CD4-positive, alpha-beta T cell treated with Interleukin-17A for 4 hours (primary cell): ENCODE data around the gene KRTAP1-1.
"Not testable (repeated sequence)": the region's sequence is repeated elsewhere in the genome, so short reads cannot be mapped to it uniquely, and the experiment has no call there.

Source experiments
- DNase-seq: peaks from one replicate; pipeline ENCODE4 v3.0.0-alpha.2; 2020; ENCODE audit warnings: mixed read lengths

KRTAP1-1 gene

DNA sequence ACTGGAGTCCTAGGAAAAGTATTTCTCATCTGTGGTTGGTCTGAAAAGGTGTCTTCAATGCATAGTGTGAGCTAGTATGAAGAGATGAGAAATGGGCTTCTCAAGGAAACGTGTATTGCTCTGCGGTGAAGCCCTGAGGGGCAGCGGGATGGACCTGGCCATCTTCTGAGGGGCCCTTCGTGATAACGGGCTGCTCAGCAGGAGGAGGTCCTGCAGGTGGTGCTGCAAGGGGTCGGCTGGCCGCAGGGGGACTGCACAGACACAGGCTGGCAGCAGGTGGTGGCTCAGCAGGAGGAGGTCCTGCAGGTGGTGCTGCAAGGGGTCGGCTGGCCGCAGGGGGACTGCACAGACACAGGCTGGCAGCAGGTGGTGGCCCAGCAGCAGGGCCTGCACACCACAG lies 13.3 kb upstream of the KRTAP1-1 start:
- not testable (repeated sequence) for DNase-seq

DNA sequence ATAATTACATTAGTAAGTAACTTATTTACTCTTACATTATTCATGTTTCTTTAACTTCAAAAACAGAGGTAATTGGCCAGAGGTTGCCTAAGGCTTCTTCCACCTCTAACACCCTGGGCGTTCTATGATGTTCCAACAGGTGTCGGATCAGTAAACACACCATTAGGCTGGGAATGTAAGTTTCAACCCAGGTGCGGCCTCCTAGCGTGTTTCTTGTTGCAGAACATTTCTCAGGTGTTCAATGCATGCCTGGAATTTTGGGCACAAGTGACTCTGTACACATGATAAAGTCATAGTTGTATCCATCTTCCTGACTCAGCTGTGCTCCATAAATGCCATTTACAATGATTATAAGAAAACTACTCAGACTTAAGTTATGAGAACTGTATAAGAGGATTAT lies 12.8 kb upstream of the KRTAP1-1 start:
- no peak for DNase-seq

DNA sequence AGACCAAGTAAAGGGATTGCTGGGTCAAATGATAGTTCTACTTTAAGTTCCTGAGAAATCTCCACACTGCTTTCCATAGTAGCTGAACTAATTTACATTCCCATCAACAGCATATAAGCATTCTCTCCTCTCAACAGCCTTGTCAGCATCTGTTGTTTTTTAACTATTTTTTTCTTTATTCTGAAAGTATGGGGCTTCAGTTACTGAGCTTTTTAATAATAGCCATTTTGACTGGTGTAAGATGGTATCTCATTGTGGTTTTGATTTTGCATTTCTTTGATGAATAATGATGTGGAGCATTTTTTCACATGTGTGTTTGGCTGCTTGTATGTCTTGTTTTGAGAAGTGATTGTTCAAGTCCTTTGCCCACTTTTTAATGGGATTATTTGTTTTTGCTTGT lies 11.3 kb upstream of the KRTAP1-1 start:
- DNase-seq, result no peak

DNA sequence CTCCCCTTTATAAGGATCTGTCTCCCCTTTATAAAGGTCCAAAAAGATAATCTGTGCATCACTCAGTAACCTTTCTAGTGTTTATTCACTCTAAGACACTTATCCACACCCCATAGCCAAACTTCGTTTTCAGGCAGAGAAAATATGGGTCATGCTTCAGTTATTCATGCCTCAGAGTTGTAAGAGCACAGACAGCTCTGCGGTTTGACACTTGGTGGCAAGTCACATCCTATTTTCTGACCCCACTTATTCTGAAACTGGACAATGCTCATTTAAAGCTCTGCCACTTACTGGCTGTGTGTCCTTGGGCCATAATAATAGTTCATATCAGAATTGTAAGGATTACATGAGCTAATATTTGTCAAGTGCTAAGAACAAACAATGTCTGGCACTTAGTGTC lies 7.9 kb upstream of the KRTAP1-1 start:
- DNase-seq, result no peak

- no peak for DNase-seq
These were observed 7.2 kb upstream of the KRTAP1-1 start for GRCh38 chr17:41048441-41048840.

GRCh38 chr17:41046735-41047465 lies 5.7 kb upstream of the KRTAP1-1 start, which contains the start of gene KRTAP2-1:
KRTAP2-1 (minus strand) TSS chr17:41047316; CDS start chr17:41047267, 49 bp downstream.
- not testable (repeated sequence) for DNase-seq

- no peak for DNase-seq
These were observed 1.7 kb upstream of the KRTAP1-1 start for GRCh38 chr17:41042953-41043352.

- no peak for DNase-seq
These were observed 3.3 kb downstream of the KRTAP1-1 start for GRCh38 chr17:41037853-41038350.

GRCh38 chr17:41034346-41034935 lies 6.8 kb downstream of the KRTAP1-1 start, which contains the start of gene KRTAP1-3:
KRTAP1-3 (minus strand) TSS chr17:41034874; CDS start chr17:41034821, 53 bp downstream.
- DNase-seq, result not testable (repeated sequence)

DNA sequence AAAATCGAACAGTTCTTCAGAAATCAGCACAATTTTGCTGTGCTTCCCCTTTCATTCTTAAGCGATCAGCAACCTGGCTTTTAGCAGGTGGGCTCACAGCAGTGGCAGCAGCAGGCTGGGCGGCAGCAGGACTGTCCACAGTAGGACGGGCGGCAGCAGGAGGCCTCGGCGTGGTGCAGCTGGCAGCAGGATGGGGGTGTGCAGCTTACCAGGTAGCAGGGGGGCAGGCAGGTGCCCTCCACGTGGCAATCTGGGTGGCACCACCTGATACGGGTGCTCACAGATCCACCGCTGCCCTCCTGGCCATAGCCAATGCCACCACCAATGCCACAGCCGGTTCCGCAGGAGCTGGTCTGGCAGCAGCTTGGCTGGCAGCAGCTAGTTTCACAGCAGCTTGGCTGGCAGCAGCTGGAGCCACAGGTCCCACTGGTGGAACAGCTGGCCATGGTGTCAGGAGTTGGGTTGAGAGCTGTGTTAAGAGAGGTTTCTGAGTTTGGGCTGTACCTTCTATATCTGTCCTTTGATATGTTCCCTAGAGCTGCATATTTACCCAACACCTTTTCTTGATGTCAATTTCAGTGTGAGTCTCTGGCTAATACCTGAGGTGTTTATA lies 11.5 kb downstream of the KRTAP1-1 start, which contains the start of gene KRTAP1-4:
Gene KRTAP1-4, minus strand, starts transcription at position 563 of the 613 bp plus-strand sequence. Its CDS starts 117 bp downstream, at position 446.
- no peak for DNase-seq

GRCh38 chr17:41026715-41027471 lies 14.4 kb downstream of the KRTAP1-1 start, which contains the start of gene KRTAP1-5:
KRTAP1-5 (minus strand) TSS chr17:41027208; CDS start chr17:41027155, 53 bp downstream.
- no peak for DNase-seq

GRCh38 chr17:41024697-41025096 lies 16.6 kb downstream of the KRTAP1-1 start:
- DNase-seq, result no peak

DNA sequence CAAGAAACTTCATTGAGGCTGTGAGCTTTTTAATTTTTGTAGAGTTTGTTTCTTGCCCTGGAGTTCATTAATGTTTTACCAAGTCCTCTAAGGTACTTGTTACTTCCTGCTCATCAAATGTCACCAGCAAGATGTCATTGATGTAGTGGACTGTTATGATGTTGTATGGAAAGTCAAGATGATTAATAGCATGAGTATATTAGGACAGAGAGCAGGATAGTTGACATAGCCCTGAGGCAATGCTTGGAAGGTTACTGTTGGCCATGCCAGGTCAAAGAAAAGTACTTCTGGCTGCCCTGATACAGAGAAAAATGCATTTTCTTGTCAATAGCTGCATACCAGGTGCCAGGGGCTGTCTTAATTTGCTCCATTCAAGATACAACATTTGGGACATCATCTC lies 20.9 kb downstream of the KRTAP1-1 start:
- DNase-seq, result no peak

DNA sequence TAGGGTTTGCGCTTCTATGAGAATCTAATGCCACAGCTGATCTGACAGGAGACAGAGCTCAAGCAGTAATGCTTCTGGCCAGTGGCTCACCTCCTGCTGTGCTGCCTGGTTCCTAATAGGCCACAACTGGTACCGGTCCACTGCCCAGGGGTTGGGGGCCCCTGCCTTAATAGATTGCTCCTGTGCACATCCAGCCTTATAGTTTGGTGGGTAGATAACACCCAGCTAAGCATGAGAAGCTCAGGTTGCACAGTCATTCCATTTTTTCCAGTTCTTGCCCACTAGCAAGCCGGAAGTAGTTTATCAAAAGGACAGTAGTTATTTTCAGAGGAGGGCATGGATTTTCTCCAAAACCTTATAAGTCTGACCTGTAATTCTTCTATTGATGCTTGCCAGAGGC lies 21.8 kb downstream of the KRTAP1-1 start:
- DNase-seq, result no peak

- DNase-seq, result no peak
These were observed 22.7 kb downstream of the KRTAP1-1 start for GRCh38 chr17:41018541-41018940.

DNA sequence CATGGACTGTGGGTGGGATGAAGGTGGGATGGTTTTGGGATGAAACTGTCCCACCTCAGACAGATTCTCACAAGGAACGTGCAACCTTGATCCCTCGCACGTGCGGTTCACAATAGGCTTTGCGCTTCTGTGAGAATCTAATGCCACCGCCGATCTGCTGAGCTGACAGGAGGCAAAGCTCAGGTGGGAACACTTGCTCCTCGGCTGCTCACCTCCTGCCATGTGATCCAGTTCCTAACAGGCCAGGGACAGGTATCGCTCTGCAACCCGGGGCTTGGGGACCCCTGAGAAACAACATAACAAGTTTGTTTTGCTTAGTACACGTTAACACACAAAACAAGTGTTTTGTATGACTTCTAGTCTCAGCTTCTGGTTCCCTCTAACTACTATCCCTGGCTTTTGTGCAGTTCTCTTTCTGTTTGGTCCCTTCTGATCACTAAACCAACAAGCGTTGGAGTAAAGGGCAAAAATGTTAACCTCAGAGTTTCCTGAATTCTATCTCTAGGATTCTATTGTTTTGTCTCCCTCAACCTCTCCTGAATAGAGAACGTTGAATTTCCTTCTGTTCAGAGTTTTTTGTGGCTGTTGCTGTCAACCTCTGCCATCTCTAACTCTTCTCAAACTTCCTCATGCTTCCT lies 24.6 kb downstream of the KRTAP1-1 start:
- no peak for DNase-seq

DNA sequence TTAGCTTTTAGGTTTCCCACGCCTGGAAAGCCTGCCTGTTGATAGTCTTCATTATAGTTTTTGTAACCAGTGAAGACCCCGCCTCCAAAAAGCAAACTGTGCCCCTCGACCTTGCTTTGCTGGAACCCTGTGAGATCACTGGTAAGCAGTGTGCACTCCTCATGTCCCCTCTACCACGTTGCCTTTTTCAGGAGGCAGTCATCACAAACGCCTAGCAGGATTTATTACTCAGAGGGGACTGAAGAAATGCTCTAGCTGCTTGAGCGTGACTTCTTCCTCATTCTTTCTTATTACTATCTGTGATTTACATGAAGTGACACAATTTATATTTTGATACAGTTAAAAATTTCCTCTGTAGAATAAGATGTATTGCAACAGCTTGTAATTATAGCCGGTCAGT lies 25.8 kb downstream of the KRTAP1-1 start:
- no peak for DNase-seq

DNA sequence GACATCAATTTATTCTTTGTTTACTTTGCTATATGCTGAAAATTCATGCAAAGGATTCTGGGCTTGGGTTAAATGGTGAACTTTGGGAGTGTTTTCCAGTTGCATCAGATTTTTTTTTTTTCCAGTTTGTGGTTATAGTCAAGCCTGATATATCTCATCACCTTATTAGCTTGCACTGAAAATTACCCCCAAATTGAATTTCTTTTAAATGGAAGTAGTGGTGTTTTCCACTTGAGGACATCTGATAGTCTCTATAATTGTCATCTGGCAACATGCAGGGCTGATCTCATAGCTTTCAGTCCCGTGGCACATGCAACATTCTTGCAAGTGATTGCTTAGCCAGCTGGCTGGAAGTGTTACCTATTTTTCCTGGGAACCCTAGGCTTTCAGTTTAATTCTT lies 27.6 kb downstream of the KRTAP1-1 start:
- DNase-seq, result no peak

DNA sequence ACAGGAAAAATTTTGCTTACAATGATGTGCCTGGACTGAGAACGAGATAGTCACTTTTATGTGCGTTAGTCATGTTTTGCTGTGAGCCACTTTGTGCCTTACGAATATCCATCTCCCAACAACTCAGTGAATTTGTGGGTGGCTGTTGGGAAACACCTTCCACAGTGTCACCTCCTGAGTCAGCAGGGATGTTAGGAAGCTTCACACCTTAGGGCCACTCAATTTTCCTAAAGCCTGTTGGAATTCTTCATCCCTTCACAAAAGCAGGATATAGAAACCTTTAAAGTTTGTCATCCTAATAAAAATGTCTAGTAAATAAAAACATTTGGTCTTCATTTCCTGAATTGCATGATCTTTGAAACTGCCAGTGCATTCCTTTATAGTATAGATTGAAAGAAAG lies 28.1 kb downstream of the KRTAP1-1 start:
- DNase-seq, result no peak

- DNase-seq, result no peak
These were observed 28.7 kb downstream of the KRTAP1-1 start for GRCh38 chr17:41012326-41013120.

GRCh38 chr17:41010441-41010840 lies 30.8 kb downstream of the KRTAP1-1 start:
- no peak for DNase-seq
